ENCODE data around the gene CHD8.
A peak's percentile ranks its signal among the peaks of the same experiment; 100 is the strongest.

The CHD8 gene

GRCh38 chr14:21369949-21370679, 85.8 kb downstream of the CHD8 start:
- no peak for DNase-seq

DNA sequence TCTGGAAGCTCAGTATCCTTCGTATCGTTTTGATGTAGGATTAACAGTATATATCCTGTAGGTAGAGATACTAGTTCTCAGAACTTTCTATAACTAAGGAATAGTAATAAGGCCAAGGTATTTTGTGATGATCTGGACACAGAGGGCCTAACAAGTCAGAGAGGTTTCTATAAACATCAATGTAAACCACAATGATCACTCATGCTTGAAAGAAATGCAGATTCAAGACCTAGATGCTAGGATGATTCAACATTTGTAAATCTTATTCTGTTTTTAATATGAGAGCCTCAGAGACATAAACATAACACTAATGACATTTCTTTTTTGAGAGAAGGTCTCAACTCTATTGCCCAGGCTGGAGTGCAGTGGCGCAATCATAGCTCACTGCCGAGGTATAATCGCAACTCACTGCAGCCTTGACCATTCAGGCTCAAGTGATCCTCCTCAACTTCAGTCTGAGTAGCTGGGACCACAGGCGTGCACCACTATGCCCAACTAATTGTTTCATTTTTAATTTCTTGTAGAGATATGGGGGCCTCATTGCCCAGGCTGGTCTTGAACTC, 88.3 kb downstream of the CHD8 start:
- DNase-seq = no peak

DNA sequence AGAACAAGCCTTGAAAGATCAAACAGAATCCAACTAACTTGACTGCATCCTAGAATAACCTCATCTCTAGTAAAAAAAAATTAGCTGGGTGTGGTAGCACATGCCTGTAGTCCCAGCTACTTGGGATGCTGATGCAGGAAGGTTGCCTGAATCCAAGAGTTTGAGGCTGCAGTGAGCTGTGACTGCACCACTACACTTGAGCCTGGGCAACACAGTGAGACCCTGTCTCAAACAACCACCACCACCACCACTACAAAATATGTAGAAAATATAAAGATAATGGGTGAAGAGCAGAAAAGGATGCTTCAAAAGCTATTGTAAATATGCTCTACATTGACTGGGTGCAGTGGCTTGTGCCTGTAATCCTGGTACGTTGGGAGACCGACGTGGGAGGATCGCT, 99.4 kb downstream of the CHD8 start:
- no peak for DNase-seq

DNA sequence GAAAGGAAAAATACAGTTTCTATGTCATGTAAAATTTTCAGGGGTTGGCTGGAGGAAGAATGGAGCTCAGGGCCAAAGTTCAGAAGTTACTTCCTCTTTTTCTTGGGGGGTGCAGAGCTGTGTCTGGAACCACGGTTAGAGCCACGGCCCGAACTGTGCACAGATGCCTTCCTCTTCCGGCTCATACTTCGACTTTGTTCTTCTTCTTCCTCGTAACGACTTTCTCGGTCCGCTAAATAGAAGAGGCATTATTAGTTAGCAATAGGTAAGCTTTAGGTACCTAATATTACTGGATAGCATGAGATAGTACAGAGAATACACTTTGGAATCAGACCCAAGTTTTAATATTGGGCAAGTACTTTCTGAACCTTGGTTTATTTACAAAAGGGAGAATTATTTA, 103.3 kb downstream of the CHD8 start:
- peak; percentile 66 for DNase-seq

- no peak for DNase-seq
Observed at GRCh38 chr14:21350539-21350938, 105.4 kb downstream of the CHD8 start.

DNA sequence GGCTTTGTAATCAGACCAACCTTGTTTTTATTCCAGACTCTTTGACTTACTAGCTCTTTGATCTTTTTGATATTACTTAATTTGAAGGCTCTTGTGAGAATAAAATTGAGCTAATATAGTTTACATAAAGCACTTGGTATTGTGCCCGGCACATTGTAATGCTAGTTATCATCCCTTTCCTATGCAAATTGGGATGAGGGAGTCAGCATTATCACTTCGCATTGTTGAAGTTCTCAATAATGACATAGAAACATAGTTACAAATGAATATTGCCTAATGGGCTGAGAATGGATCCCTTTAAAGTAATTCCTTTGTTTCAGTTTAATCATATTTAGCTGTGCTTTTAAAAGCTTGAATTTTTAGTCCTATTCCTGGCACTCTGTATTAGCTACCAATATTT, 108.7 kb downstream of the CHD8 start:
- no peak for DNase-seq

- no peak for DNase-seq
Observed at GRCh38 chr14:21346532-21347135, 109.3 kb downstream of the CHD8 start.

GRCh38 chr14:21343035-21343794, 112.7 kb downstream of the CHD8 start:
- no peak for DNase-seq
